Activated CD8-positive, alpha-beta memory T cell treated with anti-CD3 and anti-CD28 coated beads, Interleukin-2, amount 10 ng/mL, durations not matched to agents 7 days and 5 days (primary cell): ENCODE data around the gene ZFHX3. TPM values are rescaled to one million over a fixed set of nuclear protein-coding genes. Genes with fewer than 3 reads are reported as not detected.
A peak's percentile ranks its signal among the peaks of the same experiment; 100 is the strongest.
"Not testable (repeated sequence)": the region's sequence is repeated elsewhere in the genome, so short reads cannot be mapped to it uniquely, and the experiment has no call there.

ENCODE experiments used
- ATAC-seq: fragments of 150-1000 bp; cut with Tn5 transposase; one replicate; pipeline ENCODE4 v1.10.0; 2021; ENCODE audit warnings: moderate library complexity
- CTCF ChIA-PET: fragments of 350-600 bp; sonication (Branson Sonifier 250); formaldehyde crosslinking; loops from one replicate; lab custom pipeline; 2021; ENCODE audit warnings: antibody characterized with exemption; lab: Charles Lee
- DNase-seq: peaks from one replicate; pipeline ENCODE4 v3.0.0-alpha.2; 2020
- H3K27ac Mint-ChIP-seq: one replicate; pipeline ENCODE4 v1.8.0; 2021; ENCODE audit warnings: mild to moderate bottlenecking, mixed read lengths
- H3K27me3 Mint-ChIP-seq: one replicate; pipeline ENCODE4 v1.8.0; 2021; ENCODE audit warnings: mixed read lengths
- H3K36me3 Mint-ChIP-seq: one replicate; pipeline ENCODE4 v1.8.0; 2021; ENCODE audit warnings: mild to moderate bottlenecking, mixed read lengths
- H3K4me1 Mint-ChIP-seq: one replicate; pipeline ENCODE4 v1.8.0; 2021; ENCODE audit warnings: mixed read lengths
- H3K4me3 Mint-ChIP-seq: one replicate; pipeline ENCODE4 v1.8.0; 2021; ENCODE audit warnings: mild to moderate bottlenecking, moderate library complexity, mixed read lengths
- H3K9me3 Mint-ChIP-seq: one replicate; pipeline ENCODE4 v1.8.0; 2022; ENCODE audit warnings: low read depth, mixed read lengths
- total RNA-seq, 2 experiments: library from RNA; stranded (reverse); gene quantifications; one replicate each; pipeline ENCODE4 v1.2.3, GENCODE V29; 2021

ZFHX3 gene
- 1 to 10 TPM in 1 of 2 experiments, under 1 TPM in 1; 0.32 to 1.9 TPM for total RNA-seq

GRCh38 chr16:73047536-73048291, at the start of gene ZFHX3:
Gene ZFHX3 (minus strand): TSS chr16:73048128. CDS start chr16:72960145, 87,983 bp downstream.
- H3K27ac Mint-ChIP-seq: no peak within 1 kb of the TSS
- no peak for DNase-seq
- H3K27me3 Mint-ChIP-seq: peaks cover 33% of the 10 kb centered on the region
- no peaks in the 10 kb centered on the region for H3K36me3 Mint-ChIP-seq
- peak; percentile 23 for ATAC-seq
- H3K4me3 Mint-ChIP-seq: peak within 1 kb of the TSS; percentile 6
- H3K4me1 Mint-ChIP-seq: no peaks in the 10 kb centered on the region
- H3K9me3 Mint-ChIP-seq: no peaks in the 10 kb centered on the region
- CTCF ChIA-PET: no interaction called here

- no peak overlapping the region for H3K4me3 Mint-ChIP-seq
- H3K9me3 Mint-ChIP-seq: peaks cover 4% of the 10 kb centered on the region
- no peak for DNase-seq
- H3K4me1 Mint-ChIP-seq: no peaks in the 10 kb centered on the region
- no peak overlapping the region for H3K27ac Mint-ChIP-seq
- no peaks in the 10 kb centered on the region for H3K36me3 Mint-ChIP-seq
- CTCF ChIA-PET: no interaction called here
- no peak for ATAC-seq
- H3K27me3 Mint-ChIP-seq: no peaks in the 10 kb centered on the region
These were observed 48.6 kb upstream of the ZFHX3 start for GRCh38 chr16:73096510-73096909.

GRCh38 chr16:73095885-73096421, 48.0 kb upstream of the ZFHX3 start:
- no peak for DNase-seq
- H3K27me3 Mint-ChIP-seq: no peaks in the 10 kb centered on the region

GRCh38 chr16:73095142-73095820, 47.4 kb upstream of the ZFHX3 start:
- no peaks in the 10 kb centered on the region for H3K27me3 Mint-ChIP-seq
- no peaks in the 10 kb centered on the region for H3K36me3 Mint-ChIP-seq
- CTCF ChIA-PET: no interaction called here
- H3K27ac Mint-ChIP-seq: no peak overlapping the region
- no peak overlapping the region for H3K4me3 Mint-ChIP-seq
- no peak for DNase-seq
- no peaks in the 10 kb centered on the region for H3K4me1 Mint-ChIP-seq
- peaks cover 2% of the 10 kb centered on the region for H3K9me3 Mint-ChIP-seq
- no peak for ATAC-seq

More at GRCh38 chr16:73095885-73096421, 48.0 kb upstream of the ZFHX3 start:
- ATAC-seq: no peak
- Mint-ChIP-seq H3K4me1 (no peaks in the 10 kb centered on the region), H3K27ac (no peak overlapping the region), H3K36me3 (no peaks in the 10 kb centered on the region), H3K4me3 (no peak overlapping the region), H3K9me3 (peaks cover 3% of the 10 kb centered on the region)
- CTCF ChIA-PET: no interaction called here

- Mint-ChIP-seq H3K27me3 (no peaks in the 10 kb centered on the region), H3K27ac (no peak overlapping the region), H3K4me3 (no peak overlapping the region), H3K4me1 (no peaks in the 10 kb centered on the region), H3K36me3 (no peaks in the 10 kb centered on the region), H3K9me3 (peaks cover 2% of the 10 kb centered on the region)
- CTCF ChIA-PET: no interaction called here
- DNase-seq: no peak
- no peak for ATAC-seq
These were observed 46.4 kb upstream of the ZFHX3 start for GRCh38 chr16:73094371-73094770.

GRCh38 chr16:73093146-73094144, 45.5 kb upstream of the ZFHX3 start:
- CTCF ChIA-PET: no interaction called here
- H3K4me1 Mint-ChIP-seq: no peaks in the 10 kb centered on the region
- no peak for DNase-seq
- H3K4me3 Mint-ChIP-seq: no peak overlapping the region
- no peaks in the 10 kb centered on the region for H3K27me3 Mint-ChIP-seq
- no peak for ATAC-seq
- H3K36me3 Mint-ChIP-seq: no peaks in the 10 kb centered on the region
- H3K27ac Mint-ChIP-seq: no peak overlapping the region
- H3K9me3 Mint-ChIP-seq: peaks cover 2% of the 10 kb centered on the region

GRCh38 chr16:73092236-73092781, 44.4 kb upstream of the ZFHX3 start:
- CTCF ChIA-PET: no interaction called here
- H3K27me3 Mint-ChIP-seq: no peaks in the 10 kb centered on the region
- ATAC-seq: no peak
- H3K4me3 Mint-ChIP-seq: no peak overlapping the region
- no peak overlapping the region for H3K27ac Mint-ChIP-seq
- H3K36me3 Mint-ChIP-seq: no peaks in the 10 kb centered on the region
- no peaks in the 10 kb centered on the region for H3K9me3 Mint-ChIP-seq
- H3K4me1 Mint-ChIP-seq: no peaks in the 10 kb centered on the region
- no peak for DNase-seq

- no peaks in the 10 kb centered on the region for H3K4me1 Mint-ChIP-seq
- ATAC-seq (no peak), DNase-seq (no peak)
- no peak overlapping the region for H3K27ac Mint-ChIP-seq
- H3K36me3 Mint-ChIP-seq: no peaks in the 10 kb centered on the region
- no peak overlapping the region for H3K4me3 Mint-ChIP-seq
- H3K27me3 Mint-ChIP-seq: no peaks in the 10 kb centered on the region
- no peaks in the 10 kb centered on the region for H3K9me3 Mint-ChIP-seq
- CTCF ChIA-PET: no interaction called here
These were observed 43.2 kb upstream of the ZFHX3 start for GRCh38 chr16:73091174-73091573.

- no peaks in the 10 kb centered on the region for H3K36me3 Mint-ChIP-seq
- no peaks in the 10 kb centered on the region for H3K4me1 Mint-ChIP-seq
- H3K9me3 Mint-ChIP-seq: peaks cover 3% of the 10 kb centered on the region
- H3K27ac Mint-ChIP-seq: no peak overlapping the region
- no peak for DNase-seq
- ATAC-seq: no peak
- CTCF ChIA-PET: no interaction called here
- no peaks in the 10 kb centered on the region for H3K27me3 Mint-ChIP-seq
- no peak overlapping the region for H3K4me3 Mint-ChIP-seq
These were observed 41.5 kb upstream of the ZFHX3 start for GRCh38 chr16:73089420-73089819.

- ATAC-seq (no peak), DNase-seq (no peak)
- CTCF ChIA-PET: no interaction called here
- Mint-ChIP-seq H3K4me3 (no peak overlapping the region), H3K27me3 (no peaks in the 10 kb centered on the region), H3K9me3 (peaks cover 6% of the 10 kb centered on the region), H3K4me1 (no peaks in the 10 kb centered on the region), H3K27ac (no peak overlapping the region), H3K36me3 (no peaks in the 10 kb centered on the region)
These were observed 38.2 kb upstream of the ZFHX3 start for GRCh38 chr16:73086108-73086507.

GRCh38 chr16:73083271-73083670, 35.3 kb upstream of the ZFHX3 start:
- CTCF ChIA-PET: no interaction called here
- Mint-ChIP-seq H3K4me1 (no peaks in the 10 kb centered on the region), H3K27me3 (no peaks in the 10 kb centered on the region), H3K4me3 (no peak overlapping the region), H3K9me3 (peaks cover 6% of the 10 kb centered on the region), H3K36me3 (no peaks in the 10 kb centered on the region), H3K27ac (no peak overlapping the region)
- no peak for ATAC-seq
- no peak for DNase-seq

- ATAC-seq, DNase-seq, H3K4me1 Mint-ChIP-seq, H3K4me3 Mint-ChIP-seq, H3K27ac Mint-ChIP-seq, H3K9me3 Mint-ChIP-seq, H3K27me3 Mint-ChIP-seq, H3K36me3 Mint-ChIP-seq, CTCF ChIA-PET: not testable (repeated sequence)
These were observed 34.7 kb upstream of the ZFHX3 start for GRCh38 chr16:73082634-73083051.

- Mint-ChIP-seq H3K27me3 (peaks cover 3% of the 10 kb centered on the region), H3K27ac (no peak overlapping the region), H3K9me3 (peaks cover 6% of the 10 kb centered on the region), H3K4me3 (no peak overlapping the region), H3K36me3 (no peaks in the 10 kb centered on the region), H3K4me1 (no peaks in the 10 kb centered on the region)
- CTCF ChIA-PET: no interaction called here
- no peak for DNase-seq
- no peak for ATAC-seq
These were observed 33.0 kb upstream of the ZFHX3 start for GRCh38 chr16:73080931-73081330.
